Loucy (cell line): Measurements from ENCODE around the gene SHPK.

Experiments used
- H2AFZ ChIP-seq: fragments of 200-600 bp; sonication (generic); 2 replicates; pipeline ENCODE4 v1.6.0; 2016; ENCODE audit warnings: antibody characterized with exemption, mild to moderate bottlenecking, low read length, moderate library complexity
- H3F3A ChIP-seq: fragments of 200-600 bp; 2 replicates; pipeline ENCODE4 v1.6.0; 2016; ENCODE audit warnings: antibody characterized with exemption, low read depth, mild to moderate bottlenecking
- H3K27me3 ChIP-seq: fragments of 200-600 bp; sonication (generic); 2 replicates; pipeline ENCODE4 v1.6.1; 2014; ENCODE audit warnings: low read length, mild to moderate bottlenecking; ENCODE audit not compliant: insufficient read depth, poor library complexity, severe bottlenecking
- H3K36me3 ChIP-seq: fragments of 200-600 bp; sonication (generic); 2 replicates; pipeline ENCODE4 v1.6.1; 2016; ENCODE audit warnings: low read length; ENCODE audit not compliant: insufficient read depth
- H3K4me1 ChIP-seq: fragments of 200-600 bp; sonication (generic); 2 replicates; pipeline ENCODE4 v1.5.1; 2014; ENCODE audit warnings: low read length, mild to moderate bottlenecking; ENCODE audit not compliant: insufficient read depth, poor library complexity, severe bottlenecking
- H3K4me2 ChIP-seq: fragments of 200-600 bp; sonication (generic); 2 replicates; pipeline ENCODE4 v1.6.0; 2014; ENCODE audit warnings: antibody characterized with exemption, low read length, low read depth, mild to moderate bottlenecking; ENCODE audit not compliant: poor library complexity, severe bottlenecking
- H3K4me3 ChIP-seq: fragments of 200-600 bp; sonication (generic); 2 replicates; pipeline ENCODE4 v1.5.1; 2014; ENCODE audit warnings: low read length, mild to moderate bottlenecking, mixed read lengths; ENCODE audit not compliant: poor library complexity, severe bottlenecking
- H3K79me2 ChIP-seq: fragments of 200-600 bp; sonication (generic); 2 replicates; pipeline ENCODE4 v1.6.1; 2014; ENCODE audit warnings: low read length; ENCODE audit not compliant: insufficient read depth
- H3K9ac ChIP-seq: fragments of 200-600 bp; sonication (generic); 2 replicates; pipeline ENCODE4 v1.6.0; 2014; ENCODE audit warnings: mild to moderate bottlenecking, low read depth, low read length, moderate library complexity; ENCODE audit not compliant: poor library complexity, severe bottlenecking
- H3K9me2 ChIP-seq: fragments of 200-600 bp; sonication (generic); replicated peaks from 2 replicates; pipeline ENCODE4 v1.6.1; 2016; ENCODE audit warnings: low read depth, low read length, mixed read lengths
- H3K9me3 ChIP-seq: fragments of 200-600 bp; sonication (generic); 2 replicates; pipeline ENCODE4 v1.6.1; 2014; ENCODE audit warnings: mild to moderate bottlenecking, antibody characterized with exemption, low read length, low read depth; ENCODE audit not compliant: insufficient read depth
- H4K20me1 ChIP-seq: fragments of 200-600 bp; sonication (generic); 2 replicates; pipeline ENCODE4 v1.6.0; 2014; ENCODE audit warnings: antibody characterized with exemption, low read length, mild to moderate bottlenecking; ENCODE audit not compliant: insufficient read depth, poor library complexity, severe bottlenecking
- EZH2phosphoT487 ChIP-seq: fragments of 200-600 bp; IDR thresholded peaks from 2 replicates; pipeline ENCODE4 v1.6.1; 2018; ENCODE audit warnings: antibody characterized with exemption, mild to moderate bottlenecking, moderate library complexity, borderline replicate concordance
- TF ChIP-seq, protein P1 (sequence below): fragments of 200-600 bp; sonication (generic); conservative IDR thresholded peaks from 2 replicates; pipeline ENCODE4 v1.5.1; 2014; ENCODE audit warnings: mild to moderate bottlenecking, antibody characterized with exemption, low read length

The SHPK gene

DNA sequence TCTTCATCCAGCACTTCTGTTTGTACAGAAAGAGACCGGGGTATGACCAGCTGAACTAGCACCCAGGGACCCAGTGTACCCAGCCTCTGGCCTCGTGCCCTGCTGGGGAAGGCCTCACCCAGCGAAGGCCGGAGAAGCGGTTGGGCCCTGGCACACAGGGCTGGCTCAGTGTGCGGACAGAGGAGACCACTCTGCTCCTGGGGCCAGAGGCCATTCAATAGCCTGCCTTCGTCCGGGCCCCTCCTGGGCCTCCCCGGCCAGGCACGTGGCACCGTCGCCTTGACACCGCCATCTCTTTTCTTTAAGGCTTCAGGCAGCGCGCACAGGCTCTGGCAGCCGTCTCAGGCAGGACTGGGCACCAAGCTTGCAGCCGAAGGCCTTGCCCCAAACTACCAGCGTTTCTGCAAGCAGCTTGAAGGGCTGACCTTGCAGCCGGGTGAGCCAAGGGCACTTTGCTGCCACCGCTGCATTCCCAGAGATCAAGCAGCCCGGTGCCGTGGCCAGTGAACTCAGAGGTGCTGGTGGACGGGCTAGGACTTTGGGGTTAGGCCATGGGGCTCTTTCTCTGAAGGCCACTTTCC lies 24.4 kb upstream of the SHPK start:
- no peak overlapping the region for H3K4me3 ChIP-seq
- H3K27me3 ChIP-seq = no peaks in the 10 kb centered on the region
- H3K36me3 ChIP-seq = no peaks in the 10 kb centered on the region
- no peak for TF ChIP-seq EZH2phosphoT487
- TF ChIP-seq, protein P1, sequence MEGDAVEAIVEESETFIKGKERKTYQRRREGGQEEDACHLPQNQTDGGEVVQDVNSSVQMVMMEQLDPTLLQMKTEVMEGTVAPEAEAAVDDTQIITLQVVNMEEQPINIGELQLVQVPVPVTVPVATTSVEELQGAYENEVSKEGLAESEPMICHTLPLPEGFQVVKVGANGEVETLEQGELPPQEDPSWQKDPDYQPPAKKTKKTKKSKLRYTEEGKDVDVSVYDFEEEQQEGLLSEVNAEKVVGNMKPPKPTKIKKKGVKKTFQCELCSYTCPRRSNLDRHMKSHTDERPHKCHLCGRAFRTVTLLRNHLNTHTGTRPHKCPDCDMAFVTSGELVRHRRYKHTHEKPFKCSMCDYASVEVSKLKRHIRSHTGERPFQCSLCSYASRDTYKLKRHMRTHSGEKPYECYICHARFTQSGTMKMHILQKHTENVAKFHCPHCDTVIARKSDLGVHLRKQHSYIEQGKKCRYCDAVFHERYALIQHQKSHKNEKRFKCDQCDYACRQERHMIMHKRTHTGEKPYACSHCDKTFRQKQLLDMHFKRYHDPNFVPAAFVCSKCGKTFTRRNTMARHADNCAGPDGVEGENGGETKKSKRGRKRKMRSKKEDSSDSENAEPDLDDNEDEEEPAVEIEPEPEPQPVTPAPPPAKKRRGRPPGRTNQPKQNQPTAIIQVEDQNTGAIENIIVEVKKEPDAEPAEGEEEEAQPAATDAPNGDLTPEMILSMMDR = no peak
- no peaks in the 10 kb centered on the region for H4K20me1 ChIP-seq
- no peaks in the 10 kb centered on the region for H3K9me2 ChIP-seq
- no peak overlapping the region for H3K9ac ChIP-seq
- no peaks in the 10 kb centered on the region for H3K4me1 ChIP-seq
- no peaks in the 10 kb centered on the region for H3K9me3 ChIP-seq
- H2AFZ ChIP-seq = no peak overlapping the region
- no peaks in the 10 kb centered on the region for H3F3A ChIP-seq
- no peaks in the 10 kb centered on the region for H3K79me2 ChIP-seq
- no peak overlapping the region for H3K4me2 ChIP-seq

DNA sequence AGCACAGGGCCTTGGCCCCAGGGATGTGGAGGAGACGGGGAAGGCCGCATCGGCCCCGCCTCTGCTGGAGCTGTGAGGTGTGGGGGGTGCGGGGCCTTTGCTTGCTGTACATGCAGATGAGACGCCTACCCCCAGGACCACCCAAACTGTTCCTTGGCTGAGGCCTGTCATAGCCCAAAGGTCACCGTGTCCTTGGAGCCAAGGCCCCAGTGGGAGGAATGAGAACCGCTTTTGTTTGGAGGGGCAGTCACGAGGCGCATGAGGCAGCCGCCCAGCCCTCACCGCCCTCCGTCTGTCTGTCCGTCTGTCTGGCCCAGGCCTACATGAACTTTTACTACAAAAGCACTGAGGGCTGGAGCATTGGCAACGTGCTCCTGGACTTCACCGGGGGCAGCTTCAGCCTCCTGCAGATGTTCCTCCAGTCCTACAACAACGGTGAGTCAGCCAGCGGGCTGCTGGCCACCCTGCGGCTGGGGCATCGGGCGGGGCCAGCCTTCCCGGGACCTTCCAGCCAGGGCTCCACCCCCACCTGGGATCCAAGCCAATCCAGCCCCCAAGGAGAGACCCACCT lies 23.6 kb upstream of the SHPK start:
- Histone ChIP-seq H2AFZ (no peak overlapping the region), H3K79me2 (no peaks in the 10 kb centered on the region), H3K4me1 (no peaks in the 10 kb centered on the region), H3K4me3 (no peak overlapping the region), H4K20me1 (no peaks in the 10 kb centered on the region), H3F3A (no peaks in the 10 kb centered on the region), H3K9me2 (no peaks in the 10 kb centered on the region), H3K9me3 (no peaks in the 10 kb centered on the region), H3K9ac (no peak overlapping the region), H3K36me3 (no peaks in the 10 kb centered on the region), H3K27me3 (no peaks in the 10 kb centered on the region), H3K4me2 (no peak overlapping the region)
- no peak for TF ChIP-seq EZH2phosphoT487
- TF ChIP-seq, protein P1 = no peak

DNA sequence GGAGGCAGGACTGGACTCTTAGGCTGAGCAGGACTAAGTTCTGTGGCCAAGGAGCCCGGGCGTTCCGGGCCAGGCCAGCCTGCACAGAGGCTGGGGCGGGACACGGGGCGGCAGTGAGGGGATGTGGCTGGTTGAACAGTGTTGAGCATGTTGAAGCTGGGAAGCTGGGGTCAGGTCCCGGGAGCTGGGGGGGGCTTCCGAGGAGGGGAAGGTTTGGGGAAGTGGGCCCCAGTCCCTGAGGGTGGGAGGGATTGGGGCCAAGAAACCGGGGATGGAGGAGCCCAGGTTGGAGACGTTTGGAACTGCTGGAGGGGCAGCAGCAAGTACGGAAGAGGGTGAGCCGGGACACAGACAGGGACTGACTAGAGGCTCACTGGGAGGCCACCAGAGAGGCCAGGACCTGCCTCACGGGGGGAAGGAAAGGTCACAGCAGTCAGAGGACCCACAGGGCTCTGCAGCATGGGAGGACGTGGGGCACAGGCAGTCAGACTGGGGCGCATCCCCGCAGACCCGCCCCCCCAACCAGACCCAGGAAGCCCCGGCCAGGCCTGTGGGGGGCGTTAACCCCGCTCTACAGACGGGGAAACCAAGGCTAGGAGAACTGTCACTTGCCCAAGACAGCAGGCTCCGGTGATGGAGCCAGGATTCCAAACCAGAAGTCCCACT lies 22.9 kb upstream of the SHPK start:
- H3K4me3 ChIP-seq = no peak overlapping the region
- H4K20me1 ChIP-seq = no peaks in the 10 kb centered on the region
- H3K4me2 ChIP-seq = no peak overlapping the region
- no peaks in the 10 kb centered on the region for H3F3A ChIP-seq
- TF ChIP-seq EZH2phosphoT487 = no peak
- TF ChIP-seq, protein P1 = no peak
- H3K9me2 ChIP-seq = no peaks in the 10 kb centered on the region
- no peaks in the 10 kb centered on the region for H3K9me3 ChIP-seq
- H3K4me1 ChIP-seq = no peaks in the 10 kb centered on the region
- no peaks in the 10 kb centered on the region for H3K79me2 ChIP-seq
- H3K27me3 ChIP-seq = no peaks in the 10 kb centered on the region
- H3K36me3 ChIP-seq = no peaks in the 10 kb centered on the region
- no peak overlapping the region for H3K9ac ChIP-seq
- H2AFZ ChIP-seq = no peak overlapping the region
